Lower leg skin (tissue), 3 donors: ENCODE measurements around the gene AKAP10.

Source experiments
- POLR2A ChIP-seq, 2 donors: fragments of 450-650 bp; IDR thresholded peaks; one replicate each; pipeline ENCODE4 v1.6.1; 2016 to 2017; ENCODE audit warnings: antibody characterized with exemption in 2 of 2, mild to moderate bottlenecking in 1 of 2, moderate library complexity in 1 of 2
- TF ChIP-seq, protein P1 (sequence below), 3 donors: fragments of 450-650 bp; IDR thresholded peaks; one replicate each; pipeline ENCODE4 v1.5.1; 2016; ENCODE audit warnings: antibody characterized with exemption in 3 of 3, mild to moderate bottlenecking in 3 of 3, moderate library complexity in 2 of 3

DNA sequence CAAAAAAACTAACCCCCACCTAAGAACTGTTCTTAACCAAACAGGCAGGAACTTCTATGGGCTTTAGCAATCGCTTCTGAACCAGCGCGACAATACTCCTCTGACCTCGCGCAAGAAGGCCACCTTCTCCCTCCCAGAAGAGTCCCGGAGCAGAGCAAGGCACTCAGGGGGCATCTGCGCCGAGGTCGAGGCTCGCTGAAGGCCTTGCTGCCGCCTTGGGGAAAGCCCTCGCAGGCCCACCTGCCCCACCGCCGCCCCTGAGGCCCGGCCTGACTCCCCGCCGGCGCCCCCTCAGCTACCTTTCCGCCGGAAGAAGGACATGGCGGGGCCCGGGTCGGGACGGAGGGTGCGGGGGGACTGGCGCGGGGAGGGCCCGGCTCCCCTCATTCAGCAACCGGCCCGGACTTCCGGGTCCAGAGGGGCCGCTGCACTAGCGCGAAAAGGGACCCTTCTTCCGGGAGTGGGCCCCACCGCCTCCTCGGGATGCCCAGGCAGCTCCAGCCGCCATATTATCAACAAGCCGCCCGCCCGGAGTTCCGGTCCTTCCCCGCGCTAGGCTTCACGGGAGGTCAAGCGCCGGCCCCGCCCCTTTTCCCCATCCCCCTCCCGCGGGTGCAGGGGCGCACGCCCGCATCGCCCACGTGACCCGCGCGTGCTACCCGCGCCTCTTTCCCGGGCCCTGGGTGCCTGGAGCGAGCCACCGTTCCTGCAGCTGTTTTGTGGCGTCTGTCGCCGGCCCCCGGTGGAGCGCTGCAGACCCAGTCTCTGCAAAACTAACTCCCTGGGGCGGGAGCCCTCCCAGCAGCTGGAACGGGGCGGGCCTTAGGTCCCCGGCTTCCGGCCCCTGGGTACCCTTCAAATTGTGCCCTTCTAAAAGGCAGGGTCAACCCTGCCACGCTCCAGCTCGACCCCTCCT lies at the start of gene AKAP10:
- TF ChIP-seq, protein P1, sequence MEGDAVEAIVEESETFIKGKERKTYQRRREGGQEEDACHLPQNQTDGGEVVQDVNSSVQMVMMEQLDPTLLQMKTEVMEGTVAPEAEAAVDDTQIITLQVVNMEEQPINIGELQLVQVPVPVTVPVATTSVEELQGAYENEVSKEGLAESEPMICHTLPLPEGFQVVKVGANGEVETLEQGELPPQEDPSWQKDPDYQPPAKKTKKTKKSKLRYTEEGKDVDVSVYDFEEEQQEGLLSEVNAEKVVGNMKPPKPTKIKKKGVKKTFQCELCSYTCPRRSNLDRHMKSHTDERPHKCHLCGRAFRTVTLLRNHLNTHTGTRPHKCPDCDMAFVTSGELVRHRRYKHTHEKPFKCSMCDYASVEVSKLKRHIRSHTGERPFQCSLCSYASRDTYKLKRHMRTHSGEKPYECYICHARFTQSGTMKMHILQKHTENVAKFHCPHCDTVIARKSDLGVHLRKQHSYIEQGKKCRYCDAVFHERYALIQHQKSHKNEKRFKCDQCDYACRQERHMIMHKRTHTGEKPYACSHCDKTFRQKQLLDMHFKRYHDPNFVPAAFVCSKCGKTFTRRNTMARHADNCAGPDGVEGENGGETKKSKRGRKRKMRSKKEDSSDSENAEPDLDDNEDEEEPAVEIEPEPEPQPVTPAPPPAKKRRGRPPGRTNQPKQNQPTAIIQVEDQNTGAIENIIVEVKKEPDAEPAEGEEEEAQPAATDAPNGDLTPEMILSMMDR (IDR thresholded peaks at IDR 0.05): no peak
- TF ChIP-seq POLR2A (IDR thresholded peaks at IDR 0.05): peak in 1 of 2 donors; percentile 60
